HepG2 (cell line): ENCODE measurements around the gene RIPOR1. TPM values are rescaled to one million over a fixed set of nuclear protein-coding genes. Genes with fewer than 3 reads are reported as not detected.

Source experiments
- CENPT ChIP-seq: sonication (generic); formaldehyde crosslinking; IDR thresholded peaks from 2 replicates; pipeline ENCODE4 v1.8.0; 2022; ENCODE audit warnings: low read depth, mild to moderate bottlenecking, moderate library complexity, missing genetic modification reagents
- ETV5 ChIP-seq: IDR thresholded peaks from 2 replicates; pipeline ENCODE4 v1.6.1; 2018; ENCODE audit warnings: missing biosample characterization, missing genetic modification reagents, inconsistent platforms, borderline replicate concordance
- FOXP1 ChIP-seq, 2 experiments: fragments of 450-650 bp in 1 of 2; IDR thresholded peaks; 2 replicates each; pipeline ENCODE4 v1.6.1; 2017 to 2018; ENCODE audit warnings: antibody characterized with exemption in 1 of 2
- JUND ChIP-seq: sonication (generic); formaldehyde crosslinking; IDR thresholded peaks from 2 replicates; pipeline ENCODE4 v1.8.0; 2022; ENCODE audit warnings: mild to moderate bottlenecking, missing genetic modification reagents
- KIAA2018 ChIP-seq: sonication (generic); formaldehyde crosslinking; IDR thresholded peaks from 2 replicates; pipeline ENCODE4 v1.5.0; 2020; ENCODE audit warnings: mild to moderate bottlenecking, missing genetic modification reagents, borderline replicate concordance
- KLF9 ChIP-seq: IDR thresholded peaks from 2 replicates; pipeline ENCODE4 v1.6.1; 2016; ENCODE audit warnings: low read depth
- NRL ChIP-seq: sonication (generic); formaldehyde crosslinking; IDR thresholded peaks from 2 replicates; pipeline ENCODE4 v1.5.0; 2020; ENCODE audit warnings: missing genetic modification reagents, mild to moderate bottlenecking, moderate library complexity, borderline replicate concordance
- SNAPC5 ChIP-seq: sonication (generic); formaldehyde crosslinking; IDR thresholded peaks from 2 replicates; pipeline ENCODE4 v1.8.1; 2023; ENCODE audit warnings: mild to moderate bottlenecking, missing genetic modification reagents, borderline replicate concordance
- SRF ChIP-seq: IDR thresholded peaks from 2 replicates; pipeline ENCODE4 v1.6.1; 2011; ENCODE audit warnings: mild to moderate bottlenecking, low read depth, low read length, moderate library complexity
- ZNF709 ChIP-seq: sonication (generic); formaldehyde crosslinking; IDR thresholded peaks from 2 replicates; pipeline ENCODE4 v1.5.0; 2020; ENCODE audit warnings: mild to moderate bottlenecking, missing genetic modification reagents
- ZNF841 ChIP-seq: sonication (generic); formaldehyde crosslinking; IDR thresholded peaks from 2 replicates; pipeline ENCODE4 v1.8.1; 2023; ENCODE audit warnings: missing genetic modification reagents, borderline replicate concordance
- polyA plus RNA-seq, 8 experiments: library from polyadenylated mRNA; depleted of rRNA in 3 of 8; stranded (reverse) in 7 of 8; unstranded in 1 of 8; fragments of >200 nt; fragmentation: Illumina TruSeq in 4 of 8; extraction: Trizol in 4 of 8; gene quantifications; 2 replicates each; pipeline versions ENCODE4 v1.2.1 to v1.2.3, GENCODE V29; 2011 to 2016; ENCODE audit warnings: low read depth in 4 of 8, missing spikeins in 1 of 8, mixed read lengths in 1 of 8; ENCODE audit not compliant: insufficient read depth in 1 of 8
- total RNA-seq, 5 experiments: library from RNA; depleted of rRNA; stranded (reverse); fragments of >200 nt; fragmentation: Illumina TruSeq; extraction: Trizol; gene quantifications; 2 replicates each; pipeline ENCODE4 v1.2.3, GENCODE V29; 2016; ENCODE audit warnings: low read depth in 1 of 5
- TF ChIP-seq, protein P1 (sequence below): sonication (generic); formaldehyde crosslinking; IDR thresholded peaks from 2 replicates; pipeline ENCODE4 v1.9.0; 2021; ENCODE audit warnings: mild to moderate bottlenecking, missing genetic modification reagents

Gene RIPOR1
- total and polyA plus RNA-seq, 2 of the 13 experiments (the other 11 are each of a cell fraction or from before 2014, with no cell fraction given), result 4.6 to 8.1 TPM

- TF ChIP-seq KIAA2018 (no peak), JUND (CRISPR knock-in tag) (no peak), ZNF709 (CRISPR knock-in tag) (no peak), ZNF841 (no peak), KLF9 (CRISPR knock-in tag) (no peak), SNAPC5 (CRISPR knock-in tag) (no peak), FOXP1 (IDR thresholded peaks at IDR 0.05) (no peak), FOXP1 (CRISPR knock-in tag; IDR thresholded peaks at IDR 0.05) (peak; percentile 14; the same call in 1 of the 2 replicates), NRL (CRISPR knock-in tag) (0 out of 2 replicates have a peak, but pooled peaks have one; percentile 31), SRF (no peak), ETV5 (CRISPR knock-in tag) (0 out of 2 replicates have a peak, but pooled peaks have one; percentile 17), CENPT (CRISPR knock-in tag) (no peak)
- TF ChIP-seq, protein P1, sequence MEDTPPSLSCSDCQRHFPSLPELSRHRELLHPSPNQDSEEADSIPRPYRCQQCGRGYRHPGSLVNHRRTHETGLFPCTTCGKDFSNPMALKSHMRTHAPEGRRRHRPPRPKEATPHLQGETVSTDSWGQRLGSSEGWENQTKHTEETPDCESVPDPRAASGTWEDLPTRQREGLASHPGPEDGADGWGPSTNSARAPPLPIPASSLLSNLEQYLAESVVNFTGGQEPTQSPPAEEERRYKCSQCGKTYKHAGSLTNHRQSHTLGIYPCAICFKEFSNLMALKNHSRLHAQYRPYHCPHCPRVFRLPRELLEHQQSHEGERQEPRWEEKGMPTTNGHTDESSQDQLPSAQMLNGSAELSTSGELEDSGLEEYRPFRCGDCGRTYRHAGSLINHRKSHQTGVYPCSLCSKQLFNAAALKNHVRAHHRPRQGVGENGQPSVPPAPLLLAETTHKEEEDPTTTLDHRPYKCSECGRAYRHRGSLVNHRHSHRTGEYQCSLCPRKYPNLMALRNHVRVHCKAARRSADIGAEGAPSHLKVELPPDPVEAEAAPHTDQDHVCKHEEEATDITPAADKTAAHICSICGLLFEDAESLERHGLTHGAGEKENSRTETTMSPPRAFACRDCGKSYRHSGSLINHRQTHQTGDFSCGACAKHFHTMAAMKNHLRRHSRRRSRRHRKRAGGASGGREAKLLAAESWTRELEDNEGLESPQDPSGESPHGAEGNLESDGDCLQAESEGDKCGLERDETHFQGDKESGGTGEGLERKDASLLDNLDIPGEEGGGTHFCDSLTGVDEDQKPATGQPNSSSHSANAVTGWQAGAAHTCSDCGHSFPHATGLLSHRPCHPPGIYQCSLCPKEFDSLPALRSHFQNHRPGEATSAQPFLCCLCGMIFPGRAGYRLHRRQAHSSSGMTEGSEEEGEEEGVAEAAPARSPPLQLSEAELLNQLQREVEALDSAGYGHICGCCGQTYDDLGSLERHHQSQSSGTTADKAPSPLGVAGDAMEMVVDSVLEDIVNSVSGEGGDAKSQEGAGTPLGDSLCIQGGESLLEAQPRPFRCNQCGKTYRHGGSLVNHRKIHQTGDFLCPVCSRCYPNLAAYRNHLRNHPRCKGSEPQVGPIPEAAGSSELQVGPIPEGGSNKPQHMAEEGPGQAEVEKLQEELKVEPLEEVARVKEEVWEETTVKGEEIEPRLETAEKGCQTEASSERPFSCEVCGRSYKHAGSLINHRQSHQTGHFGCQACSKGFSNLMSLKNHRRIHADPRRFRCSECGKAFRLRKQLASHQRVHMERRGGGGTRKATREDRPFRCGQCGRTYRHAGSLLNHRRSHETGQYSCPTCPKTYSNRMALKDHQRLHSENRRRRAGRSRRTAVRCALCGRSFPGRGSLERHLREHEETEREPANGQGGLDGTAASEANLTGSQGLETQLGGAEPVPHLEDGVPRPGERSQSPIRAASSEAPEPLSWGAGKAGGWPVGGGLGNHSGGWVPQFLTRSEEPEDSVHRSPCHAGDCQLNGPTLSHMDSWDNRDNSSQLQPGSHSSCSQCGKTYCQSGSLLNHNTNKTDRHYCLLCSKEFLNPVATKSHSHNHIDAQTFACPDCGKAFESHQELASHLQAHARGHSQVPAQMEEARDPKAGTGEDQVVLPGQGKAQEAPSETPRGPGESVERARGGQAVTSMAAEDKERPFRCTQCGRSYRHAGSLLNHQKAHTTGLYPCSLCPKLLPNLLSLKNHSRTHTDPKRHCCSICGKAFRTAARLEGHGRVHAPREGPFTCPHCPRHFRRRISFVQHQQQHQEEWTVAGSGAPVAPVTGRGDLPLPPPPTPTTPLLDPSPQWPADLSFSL, result 0 out of 2 replicates have a peak, but pooled peaks have one; percentile 1
Observed at GRCh38 chr16:67528222-67528869, at the start of gene RIPOR1 (continued).
